Calu3 (cell line): ENCODE data around the gene NHERF2. TPM values are rescaled to one million over a fixed set of nuclear protein-coding genes. Genes with fewer than 3 reads are reported as not detected.

Experiments
- BruUV-seq: library from RNA; stranded (reverse); fragments of 400-500 nt; replicated peaks from 2 replicates; lab custom pipeline; 2021; lab: Mats Ljungman, UMichigan
- CTCF ChIA-PET: fragments of 300-600 bp; sonication (Branson Sonifier 250); formaldehyde crosslinking; loops from one replicate; lab custom pipeline; 2022; ENCODE audit warnings: antibody characterized with exemption; lab: Charles Lee
- DNase-seq: peaks from one replicate; pipeline ENCODE4 v3.0.0; 2022
- H3K27ac Mint-ChIP-seq: one replicate; pipeline ENCODE4 v1.8.0; 2022; ENCODE audit warnings: mixed read lengths; ENCODE audit not compliant: unreplicated experiment
- H3K27me3 Mint-ChIP-seq: one replicate; pipeline ENCODE4 v1.8.0; 2022; ENCODE audit warnings: mixed read lengths; ENCODE audit not compliant: unreplicated experiment
- H3K36me3 Mint-ChIP-seq: one replicate; pipeline ENCODE4 v1.8.0; 2022; ENCODE audit warnings: mild to moderate bottlenecking, moderate library complexity, mixed read lengths; ENCODE audit not compliant: insufficient read depth, unreplicated experiment
- H3K4me1 Mint-ChIP-seq: one replicate; pipeline ENCODE4 v1.8.0; 2022; ENCODE audit warnings: mild to moderate bottlenecking, low read depth, mixed read lengths; ENCODE audit not compliant: unreplicated experiment
- H3K4me3 Mint-ChIP-seq: one replicate; pipeline ENCODE4 v1.8.0; 2022; ENCODE audit warnings: mild to moderate bottlenecking, low read depth, moderate library complexity, mixed read lengths; ENCODE audit not compliant: unreplicated experiment
- H3K9me3 Mint-ChIP-seq: one replicate; pipeline ENCODE4 v1.8.0; 2022; ENCODE audit warnings: low read depth, mixed read lengths; ENCODE audit not compliant: unreplicated experiment
- intact Hi-C: fragments of 100-400 bp; cut with micrococcal nuclease; formaldehyde crosslinking; loops from one replicate; pipeline ENCODE4 v1.10.0; 2022; ENCODE audit not compliant: unreplicated experiment
- total RNA-seq: library from RNA; stranded (reverse); gene quantifications from 2 replicates; pipeline ENCODE4 v1.2.3, GENCODE V29; 2022
- TF ChIP-seq, protein P1 (sequence below): fragments of 200-600 bp; IDR thresholded peaks from one replicate; pipeline ENCODE4 v1.8.0; 2022; ENCODE audit warnings: antibody characterized with exemption; ENCODE audit not compliant: unreplicated experiment

The NHERF2 gene
- total RNA-seq, 1 experiment from 2014 or later = 15.7 TPM

DNA sequence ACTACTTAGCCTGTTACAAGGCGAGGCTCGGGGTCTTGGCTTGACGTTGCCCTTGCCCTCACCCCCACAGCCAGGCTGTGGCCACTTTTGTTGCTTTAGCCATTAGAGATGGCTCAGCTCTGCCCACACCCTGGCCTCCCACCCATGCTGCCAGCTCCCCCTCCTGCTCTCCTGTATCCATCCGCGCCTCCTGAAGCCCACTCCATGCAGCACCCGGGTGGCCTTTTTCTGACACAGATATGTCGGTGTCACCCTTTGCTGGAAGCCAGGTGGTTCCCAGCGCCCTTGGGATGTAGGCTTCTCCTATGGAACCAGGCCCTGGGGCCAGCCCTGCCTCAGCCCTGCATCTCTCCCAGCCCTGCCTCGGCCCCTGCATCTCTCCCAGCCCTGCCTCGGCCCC, 30.7 kb downstream of the NHERF2 start:
- BruUV-seq = no TSS peak
- CTCF ChIA-PET = interaction anchor here (0.8 kb wide), 1 partner anchor 10 kb away, joined by 3 read pairs; the partner anchor contains the start of genes NTHL1 and TSC2
- no peaks in the 10 kb centered on the region for H3K4me1 Mint-ChIP-seq

DNA sequence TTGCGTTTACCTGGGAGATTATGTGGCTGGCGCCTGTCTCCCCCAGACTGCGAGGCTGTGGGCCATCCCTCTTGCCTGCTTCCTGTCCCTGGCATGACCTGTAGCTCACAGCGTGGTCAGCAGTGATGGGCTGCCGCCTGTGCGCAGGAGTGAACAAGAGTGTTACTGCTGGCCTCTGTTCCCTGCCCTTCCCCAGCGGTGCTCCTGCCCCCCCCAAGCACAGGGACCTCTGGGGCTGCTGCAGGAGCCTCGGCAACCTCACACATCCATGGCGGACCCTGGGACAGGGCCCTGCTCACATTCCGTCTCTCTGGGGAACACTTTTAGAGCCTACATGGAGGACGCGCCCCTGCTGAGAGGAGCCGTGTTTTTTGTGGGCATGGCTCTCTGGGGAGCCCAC, 31.7 kb downstream of the NHERF2 start:
- BruUV-seq = no TSS peak
- H3K9me3 Mint-ChIP-seq = no peaks in the 10 kb centered on the region
- no peak for DNase-seq
- H3K27ac Mint-ChIP-seq = no peak overlapping the region
- no peaks in the 10 kb centered on the region for H3K27me3 Mint-ChIP-seq
- H3K4me1 Mint-ChIP-seq = no peaks in the 10 kb centered on the region
- intact Hi-C loops = no loop called here
- peaks cover 45% of the 10 kb centered on the region for H3K36me3 Mint-ChIP-seq
- H3K4me3 Mint-ChIP-seq = no peak overlapping the region
- TF ChIP-seq, protein P1, sequence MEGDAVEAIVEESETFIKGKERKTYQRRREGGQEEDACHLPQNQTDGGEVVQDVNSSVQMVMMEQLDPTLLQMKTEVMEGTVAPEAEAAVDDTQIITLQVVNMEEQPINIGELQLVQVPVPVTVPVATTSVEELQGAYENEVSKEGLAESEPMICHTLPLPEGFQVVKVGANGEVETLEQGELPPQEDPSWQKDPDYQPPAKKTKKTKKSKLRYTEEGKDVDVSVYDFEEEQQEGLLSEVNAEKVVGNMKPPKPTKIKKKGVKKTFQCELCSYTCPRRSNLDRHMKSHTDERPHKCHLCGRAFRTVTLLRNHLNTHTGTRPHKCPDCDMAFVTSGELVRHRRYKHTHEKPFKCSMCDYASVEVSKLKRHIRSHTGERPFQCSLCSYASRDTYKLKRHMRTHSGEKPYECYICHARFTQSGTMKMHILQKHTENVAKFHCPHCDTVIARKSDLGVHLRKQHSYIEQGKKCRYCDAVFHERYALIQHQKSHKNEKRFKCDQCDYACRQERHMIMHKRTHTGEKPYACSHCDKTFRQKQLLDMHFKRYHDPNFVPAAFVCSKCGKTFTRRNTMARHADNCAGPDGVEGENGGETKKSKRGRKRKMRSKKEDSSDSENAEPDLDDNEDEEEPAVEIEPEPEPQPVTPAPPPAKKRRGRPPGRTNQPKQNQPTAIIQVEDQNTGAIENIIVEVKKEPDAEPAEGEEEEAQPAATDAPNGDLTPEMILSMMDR = no peak
- CTCF ChIA-PET = interaction anchor here (0.7 kb wide), 1 partner anchor 37 kb away, joined by 5 read pairs; no protein-coding TSS in a partner anchor

More for the DNA sequence above, 30.7 kb downstream of the NHERF2 start:
- TF ChIP-seq, protein P1 = no peak
- H3K27me3 Mint-ChIP-seq = no peaks in the 10 kb centered on the region
- H3K36me3 Mint-ChIP-seq = peaks cover 45% of the 10 kb centered on the region
- intact Hi-C loops = no loop called here
- no peak for DNase-seq
- H3K27ac Mint-ChIP-seq = no peak overlapping the region
- H3K9me3 Mint-ChIP-seq = no peaks in the 10 kb centered on the region
- no peak overlapping the region for H3K4me3 Mint-ChIP-seq

DNA sequence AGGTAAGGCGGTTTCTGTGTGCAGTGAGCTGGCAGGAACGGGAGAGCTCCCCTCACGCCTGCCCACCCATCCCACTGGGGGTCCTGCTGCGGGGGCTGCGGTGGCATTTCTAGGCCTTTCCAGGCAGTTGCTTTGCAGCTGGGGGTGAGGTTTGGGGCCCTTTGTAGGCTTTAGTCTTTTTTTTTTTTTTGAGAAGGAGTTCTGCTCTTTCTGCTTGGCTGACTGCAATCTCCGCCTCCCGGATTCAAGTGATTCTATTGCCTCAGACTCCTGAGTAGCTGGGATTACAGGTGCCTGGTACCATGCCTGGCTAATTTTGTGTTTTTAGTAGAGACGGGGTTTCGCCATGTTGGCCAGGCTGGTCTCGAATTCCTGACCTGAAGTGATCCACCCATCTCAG, 32.2 kb downstream of the NHERF2 start:
- H3K27me3 Mint-ChIP-seq = no peaks in the 10 kb centered on the region
- no TSS peak for BruUV-seq
- peaks cover 41% of the 10 kb centered on the region for H3K36me3 Mint-ChIP-seq
- TF ChIP-seq, protein P1 = no peak
- no peak overlapping the region for H3K4me3 Mint-ChIP-seq
- no peak overlapping the region for H3K27ac Mint-ChIP-seq
- H3K4me1 Mint-ChIP-seq = no peaks in the 10 kb centered on the region
- CTCF ChIA-PET = interaction anchor here (0.7 kb wide), 1 partner anchor 37 kb away, joined by 5 read pairs; no protein-coding TSS in a partner anchor
- H3K9me3 Mint-ChIP-seq = no peaks in the 10 kb centered on the region
- DNase-seq = no peak
- intact Hi-C loops = no loop called here

DNA sequence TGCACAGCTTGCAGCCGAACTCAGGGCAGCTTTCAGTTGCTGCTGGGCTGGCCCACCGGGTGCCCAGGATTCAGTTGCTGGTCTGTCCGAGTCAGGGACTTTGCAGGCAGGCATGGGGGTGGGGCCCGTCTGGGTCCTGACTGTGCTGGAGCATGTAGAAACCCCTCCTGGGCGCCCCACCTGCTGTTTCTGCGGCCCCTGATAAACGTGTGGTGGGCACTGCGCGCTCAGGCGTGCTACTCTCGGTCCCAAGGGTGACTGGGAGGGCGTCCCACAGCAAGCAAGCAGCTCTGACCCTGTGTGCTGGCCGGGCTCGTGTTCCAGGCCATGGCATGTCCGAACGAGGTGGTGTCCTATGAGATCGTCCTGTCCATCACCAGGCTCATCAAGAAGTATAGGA, 33.6 kb downstream of the NHERF2 start:
- H3K4me3 Mint-ChIP-seq = no peak overlapping the region
- no peaks in the 10 kb centered on the region for H3K27me3 Mint-ChIP-seq
- intact Hi-C loops = no loop called here
- no peaks in the 10 kb centered on the region for H3K4me1 Mint-ChIP-seq
- CTCF ChIA-PET = no interaction called here
- peaks cover 36% of the 10 kb centered on the region for H3K36me3 Mint-ChIP-seq
- no peaks in the 10 kb centered on the region for H3K9me3 Mint-ChIP-seq
- BruUV-seq = no TSS peak
- no peak overlapping the region for H3K27ac Mint-ChIP-seq
- TF ChIP-seq, protein P1 = no peak
- DNase-seq = no peak
